CD1c-positive myeloid dendritic cell (primary cell): ENCODE measurements around the gene GALNT2.
A peak's percentile ranks its signal among the peaks of the same experiment; 100 is the strongest.

Experiments
- DNase-seq: peaks from one replicate; pipeline ENCODE4 v3.0.0-alpha.2; 2016; ENCODE audit errors: extremely low spot score

GALNT2 gene

GRCh38 chr1:230090194-230090711 is 23.2 kb downstream of the GALNT2 start:
- DNase-seq, result no peak

- DNase-seq, result no peak
Measured at GRCh38 chr1:230091473-230092231, 24.6 kb downstream of the GALNT2 start.

DNA sequence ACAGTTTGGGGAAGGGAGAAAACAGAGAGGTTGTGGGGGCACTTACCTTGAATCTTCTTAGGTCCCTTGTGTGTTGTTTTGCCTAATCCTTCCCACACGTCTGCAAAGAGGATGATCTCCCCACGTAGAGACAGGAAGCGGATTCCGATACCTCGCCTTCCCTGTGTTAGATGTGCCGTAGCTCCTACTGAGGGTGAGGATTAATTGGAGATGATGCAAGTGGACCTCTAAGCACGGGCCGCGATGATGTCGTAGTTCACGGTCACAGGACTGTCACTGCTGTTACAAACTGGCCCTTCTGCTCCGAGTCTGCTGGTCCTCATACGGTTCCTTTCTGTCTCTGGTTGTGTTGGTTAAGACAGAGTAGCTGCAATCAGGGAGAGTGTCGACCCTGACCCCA is 27.7 kb downstream of the GALNT2 start:
- DNase-seq, result no peak

DNA sequence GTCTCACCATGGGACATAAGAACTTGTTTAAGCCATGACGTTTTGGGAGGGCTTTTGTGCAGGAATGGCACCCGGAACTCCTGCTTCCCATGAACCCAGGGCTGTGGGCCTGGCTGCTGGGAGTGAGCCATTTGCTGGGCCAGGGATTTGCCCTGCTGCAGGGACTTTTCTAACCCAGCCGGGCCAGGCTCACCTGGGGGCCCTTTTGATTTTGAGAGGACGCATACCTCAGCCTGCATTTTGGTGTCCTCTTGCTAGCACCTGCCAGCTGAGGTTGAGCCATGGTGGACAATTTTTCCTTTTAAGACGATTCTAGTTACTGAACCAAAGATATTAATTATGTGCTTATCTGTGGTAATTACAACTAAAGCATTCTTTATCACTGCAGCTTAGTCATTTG is 28.9 kb downstream of the GALNT2 start:
- DNase-seq, result no peak

GRCh38 chr1:230097370-230097769 is 30.3 kb downstream of the GALNT2 start:
- DNase-seq, result no peak

DNA sequence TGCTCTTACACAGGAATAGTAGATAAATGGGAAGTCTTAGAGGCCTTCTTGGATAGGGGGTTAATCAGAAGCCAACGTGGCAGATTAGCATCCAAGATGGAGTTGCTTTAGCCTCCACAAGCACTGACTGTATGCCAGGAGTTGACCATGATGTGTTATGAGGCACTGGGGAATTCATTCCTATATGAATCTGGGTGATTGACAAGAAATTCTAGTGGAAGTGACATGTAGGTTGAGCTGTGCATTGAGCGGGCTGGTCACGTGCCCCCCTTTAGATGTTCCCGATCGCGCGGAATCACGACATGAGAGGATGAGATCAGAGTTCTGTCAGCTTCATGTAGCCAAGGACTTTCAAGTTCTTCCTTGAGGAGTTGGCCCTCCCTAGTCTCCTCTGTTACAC is 31.7 kb downstream of the GALNT2 start:
- no peak for DNase-seq

GRCh38 chr1:230099465-230099864 is 32.4 kb downstream of the GALNT2 start:
- no peak for DNase-seq

DNA sequence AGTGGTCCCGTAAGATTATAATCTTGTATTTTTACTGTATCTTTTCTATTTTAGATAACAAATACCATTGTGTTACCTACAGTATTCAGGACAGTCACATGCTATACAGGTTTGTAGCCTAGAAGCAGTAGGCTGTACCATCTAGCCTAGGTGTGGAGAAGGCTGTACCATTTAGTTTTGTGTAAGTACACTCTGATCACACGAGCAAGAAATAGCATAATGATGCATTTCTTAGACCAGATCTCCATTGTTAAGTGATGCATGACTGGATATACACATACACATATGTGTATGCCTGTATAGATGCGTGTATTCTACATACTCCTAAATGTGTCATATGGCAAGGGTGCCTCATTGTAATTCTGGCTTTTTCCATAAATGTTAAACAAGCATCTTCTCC is 33.9 kb downstream of the GALNT2 start:
- no peak for DNase-seq

- no peak for DNase-seq
Measured at GRCh38 chr1:230101556-230101955, 34.5 kb downstream of the GALNT2 start.

DNA sequence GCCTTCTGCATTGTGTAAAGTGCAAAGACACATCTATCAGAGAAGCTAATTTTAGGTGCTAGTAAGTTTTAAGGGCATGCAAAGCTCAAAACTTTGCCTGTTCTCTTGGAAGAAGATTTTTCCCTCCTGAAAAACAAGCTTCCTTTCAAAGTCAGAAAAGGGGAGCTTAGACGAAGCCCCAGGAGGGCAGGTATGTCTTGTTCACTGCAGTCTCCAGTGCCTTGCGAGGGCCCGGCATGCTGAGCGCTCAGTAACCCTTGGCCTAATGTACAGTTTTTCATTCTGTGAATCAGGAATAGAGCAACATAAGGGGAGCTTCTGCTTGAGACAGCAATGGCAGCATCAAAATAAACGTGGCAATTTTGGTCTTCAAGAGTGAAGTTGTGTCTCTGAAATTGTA is 35.0 kb downstream of the GALNT2 start:
- no peak for DNase-seq

DNA sequence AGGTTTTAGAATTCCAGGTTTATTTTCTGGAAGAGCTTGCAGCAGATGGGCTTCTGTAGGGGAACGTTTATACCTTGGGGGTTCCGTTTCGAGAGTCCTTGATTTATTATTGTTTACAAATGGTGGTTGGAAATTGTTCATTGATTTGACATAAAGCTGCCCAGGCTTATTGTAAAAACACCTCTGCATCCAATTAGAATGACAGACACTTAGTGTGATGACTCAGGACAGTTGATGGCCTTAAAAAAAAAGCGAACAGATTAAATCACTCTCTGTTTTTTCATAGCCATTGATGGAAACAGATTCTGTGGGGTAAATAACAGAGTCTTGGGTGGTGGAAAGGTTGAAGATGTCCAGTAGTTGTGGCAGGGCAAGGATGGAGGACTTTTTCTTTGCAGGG is 35.4 kb downstream of the GALNT2 start:
- no peak for DNase-seq

GRCh38 chr1:230103306-230104173 is 36.5 kb downstream of the GALNT2 start:
- no peak for DNase-seq

GRCh38 chr1:230104395-230105244 is 37.6 kb downstream of the GALNT2 start:
- DNase-seq, result peak; percentile 87

- DNase-seq, result no peak
Measured at GRCh38 chr1:230105245-230105753, 38.3 kb downstream of the GALNT2 start.

GRCh38 chr1:230105754-230106625 is 39.0 kb downstream of the GALNT2 start:
- DNase-seq, result peak; percentile 85

GRCh38 chr1:230107941-230108340 is 40.9 kb downstream of the GALNT2 start:
- DNase-seq, result no peak

- DNase-seq, result no peak
Measured at GRCh38 chr1:230108580-230108979, 41.5 kb downstream of the GALNT2 start.

GRCh38 chr1:230109066-230109465 is 42.0 kb downstream of the GALNT2 start:
- DNase-seq, result no peak

GRCh38 chr1:230109895-230110667 is 43.0 kb downstream of the GALNT2 start:
- DNase-seq, result peak; percentile 30

GRCh38 chr1:230110971-230111370 is 43.9 kb downstream of the GALNT2 start:
- no peak for DNase-seq
